ENCODE results near the gene SLC25A22. TPM values are rescaled to one million over a fixed set of nuclear protein-coding genes. Genes with fewer than 3 reads are reported as not detected.

The SLC25A22 gene
- total and polyA plus RNA-seq, 9 of the 15 experiments (the other 6 are each of a cell fraction or from before 2014, with no cell fraction given): 0.41 to 55.4 (median 11.4) TPM

GRCh38 chr11:795634-796564, 2.2 kb downstream of the SLC25A22 start (continued):
- TF ChIP-seq MIER1 (IDR thresholded peaks at IDR 0.05; ENCODE audit: low read depth) (no peak), ZNF24 (IDR thresholded peaks at IDR 0.05) (no peak), HEY1 (CRISPR knock-in tag; IDR thresholded peaks at IDR 0.05; ENCODE audit: borderline replicate concordance) (no peak), HDAC1 (IDR thresholded peaks at IDR 0.05) (peak in 1 of 2 experiments; percentile 54; a peak in 2 of 4 replicates), MXI1 (IDR thresholded peaks at IDR 0.05; ENCODE audit: low read depth, low read length) (peak; percentile 57; the same call in 1 of the 2 replicates), ZNF695 (CRISPR knock-in tag; IDR thresholded peaks at IDR 0.05) (no peak), CHD1 (IDR thresholded peaks at IDR 0.05; ENCODE audit: low read length) (no peak), PRPF4 (IDR thresholded peaks at IDR 0.05; ENCODE audit: insufficient read depth, low read depth, low read length, poor library complexity, severe bottlenecking) (no peak), TFAP4 (CRISPR knock-in tag; IDR thresholded peaks at IDR 0.05; ENCODE audit: borderline replicate concordance) (peak; percentile 77; the same call in 1 of the 2 replicates), SMAD1 (IDR thresholded peaks at IDR 0.05; ENCODE audit: low read depth, low read length, partially characterized antibody) (no peak), DACH1 (IDR thresholded peaks at IDR 0.05; ENCODE audit: partially characterized antibody) (peak; percentile 23), THRB (CRISPR knock-in tag; conservative IDR thresholded peaks at IDR 0.05) (no peak), IRF9 (tag; IDR thresholded peaks at IDR 0.05) (no peak), ZNF584 (CRISPR knock-in tag; IDR thresholded peaks at IDR 0.05; ENCODE audit: low read depth) (no peak), SNRNP70 (optimal IDR thresholded peaks at IDR 0.05; ENCODE audit: low read depth, low read length) (no peak), FOXA3 (CRISPR knock-in tag; conservative IDR thresholded peaks at IDR 0.05 in 1 of 2, IDR thresholded peaks at IDR 0.05 in 1 of 2) (no peak), SNAPC5 (CRISPR knock-in tag; IDR thresholded peaks at IDR 0.05) (no peak), IFI16 (CRISPR knock-in tag; IDR thresholded peaks at IDR 0.05) (no peak), KLF16 (IDR thresholded peaks at IDR 0.05) (no peak), RBFOX2 (IDR thresholded peaks at IDR 0.05; ENCODE audit: low read depth, low read length) (peak; percentile 44; the same call in 1 of the 2 replicates)

Data from K562 (cell line).